Esophagus (tissue), 2 donors: ENCODE results near the gene VPS8. TPM values are rescaled to one million over a fixed set of nuclear protein-coding genes. Genes with fewer than 3 reads are reported as not detected.

Experiments used
- H3K27ac ChIP-seq, 2 donors: one replicate each; pipeline ENCODE4 v1.5.1; 2013; ENCODE audit warnings: low read depth in 2 of 2, mild to moderate bottlenecking in 2 of 2, inconsistent platforms in 1 of 2, low read length in 1 of 2, moderate library complexity in 1 of 2
- H3K27me3 ChIP-seq, 2 donors: one replicate each; pipeline ENCODE4 v1.6.1; 2013; ENCODE audit warnings: low read length in 2 of 2, control low read depth in 1 of 2, mild to moderate bottlenecking in 1 of 2; ENCODE audit not compliant: insufficient read depth in 2 of 2, control insufficient read depth in 1 of 2
- H3K36me3 ChIP-seq, 2 donors: one replicate each; pipeline ENCODE4 v1.6.1; 2013; ENCODE audit warnings: low read length in 1 of 2; ENCODE audit not compliant: control insufficient read depth in 2 of 2, insufficient read depth in 2 of 2
- H3K4me1 ChIP-seq, 2 donors: one replicate each; pipeline ENCODE4 v1.6.1; 2013; ENCODE audit warnings: low read length in 1 of 2; ENCODE audit not compliant: control insufficient read depth in 2 of 2, insufficient read depth in 2 of 2
- H3K4me3 ChIP-seq, 2 donors: one replicate each; pipeline ENCODE4 v1.5.1; 2013; ENCODE audit warnings: low read length in 2 of 2, mild to moderate bottlenecking in 2 of 2, low read depth in 1 of 2, moderate library complexity in 1 of 2
- H3K9me3 ChIP-seq, 2 donors: one replicate each; pipeline ENCODE4 v1.6.1; 2013; ENCODE audit warnings: mild to moderate bottlenecking in 2 of 2, low read depth in 1 of 2, low read length in 1 of 2, moderate library complexity in 1 of 2; ENCODE audit not compliant: control insufficient read depth in 2 of 2, insufficient read depth in 1 of 2
- WGBS, 2 donors: extraction: QIAGEN DNeasy Blood & Tissue Kit; methylation state at CpG; one replicate each; pipeline ENCODE4 v1.1.7; 2013; 5-methylcytosine and 5-hydroxymethylcytosine counted together
- polyA plus RNA-seq, 2 donors: library from polyadenylated mRNA; stranded (reverse); fragments of 200-250 nt; gene quantifications; one replicate each; pipeline ENCODE4 v1.2.3, GENCODE V29; 2013
- donor health status: healthy with polysubstance abuse.
- donor health status: Bipolar disorder and iron deficiency.

VPS8 gene
- polyA plus RNA-seq, 2 donors, result 9.5 to 10.4 TPM

DNA sequence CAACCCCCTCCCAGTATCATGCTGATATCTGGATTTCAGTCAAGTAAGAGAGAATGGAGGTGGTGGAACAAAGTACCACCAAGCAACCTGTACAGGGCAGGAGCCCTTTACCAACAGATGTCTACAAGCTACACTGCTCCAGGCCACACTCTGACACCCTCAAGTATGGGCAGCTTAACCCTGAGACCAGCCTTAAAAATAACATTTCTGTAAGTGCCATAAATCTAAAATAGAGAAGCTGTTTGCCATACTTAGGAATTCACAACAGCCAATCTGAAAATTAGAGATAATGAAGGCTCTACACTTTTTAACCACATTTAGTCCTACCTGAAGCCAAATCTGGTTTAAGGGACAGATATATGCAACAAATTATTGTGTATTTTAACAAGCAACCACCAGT lies 281.1 kb downstream of the VPS8 start:
- no peaks in the 10 kb centered on the region for H3K9me3 ChIP-seq
- no peak overlapping the region for H3K27ac ChIP-seq
- no peak overlapping the region for H3K4me3 ChIP-seq
- peaks cover 0 to 2% of the 10 kb centered on the region in 2 donors for H3K4me1 ChIP-seq
- peaks cover 0 to 2% of the 10 kb centered on the region in 2 donors for H3K36me3 ChIP-seq
- H3K27me3 ChIP-seq, result no peaks in the 10 kb centered on the region

DNA sequence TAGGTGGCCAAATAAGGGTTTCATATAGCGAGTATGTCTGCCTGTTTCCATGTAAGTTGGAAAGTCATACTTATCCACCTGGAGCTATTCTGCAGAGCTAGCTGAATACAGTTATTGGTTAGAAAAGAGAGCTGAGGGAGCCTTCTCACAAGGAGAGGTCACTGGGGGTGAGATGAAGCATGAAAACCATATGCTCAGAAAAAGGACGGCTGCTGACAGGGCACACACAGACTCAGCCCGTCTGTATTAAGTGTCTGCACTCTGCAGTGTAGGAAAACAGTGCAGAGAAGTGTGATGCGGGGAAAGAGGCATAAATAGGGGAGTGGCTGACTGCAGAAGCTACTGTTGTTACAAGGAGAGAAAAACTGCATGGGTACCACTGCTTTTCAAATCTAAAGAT lies 282.7 kb downstream of the VPS8 start:
- Histone ChIP-seq H3K27ac (no peak overlapping the region), H3K4me3 (no peak overlapping the region), H3K4me1 (peaks cover 0 to 2% of the 10 kb centered on the region in 2 donors), H3K27me3 (no peaks in the 10 kb centered on the region), H3K36me3 (peaks cover 0 to 2% of the 10 kb centered on the region in 2 donors), H3K9me3 (no peaks in the 10 kb centered on the region)
- 69 to 74% methylated on average over 4 of the region's 4 CpGs for WGBS, 2 donors

Other genes starting within 250 kb of the VPS8 start
- gene MAGEF1, start 100.1 kb upstream of the VPS8 start, polyA plus RNA-seq, result 10 to 100 TPM; 25.7 to 27.2 TPM